CD4-positive, alpha-beta T cell (primary cell): ENCODE data around the gene TMEM132D. TPM values are rescaled to one million over a fixed set of nuclear protein-coding genes. Genes with fewer than 3 reads are reported as not detected.

Experiments
- ATAC-seq: fragments of 200-7000 bp; cut with Tn5 transposase; one replicate; pipeline ENCODE4 v1.10.0; 2022; ENCODE audit warnings: mild to moderate bottlenecking; ENCODE audit not compliant: poor library complexity
- CTCF ChIA-PET: fragments of 350-600 bp; sonication (Branson Sonifier 250); formaldehyde crosslinking; loops from one replicate; lab custom pipeline; 2021; ENCODE audit warnings: antibody characterized with exemption, inconsistent platforms; lab: Charles Lee
- POLR2A ChIA-PET: fragments of 350-600 bp; sonication (Branson Sonifier 250); formaldehyde crosslinking; loops from one replicate; lab custom pipeline; 2021; ENCODE audit warnings: antibody characterized with exemption, inconsistent platforms; lab: Charles Lee
- DNase-seq, 14 experiments: peaks; one replicate each; pipeline ENCODE4 v3.0.0-alpha.2; 2013 to 2020; ENCODE audit warnings: mixed read lengths in 2 of 14
- H3K27ac ChIP-seq, 2 donors: one replicate each; pipeline versions ENCODE4 v1.5.1 to v1.7.0; 2013; ENCODE audit warnings: low read length in 2 of 2, low read depth in 1 of 2, mild to moderate bottlenecking in 1 of 2
- H3K27me3 ChIP-seq, 2 experiments: 1 replicate in 1 of 2; 2 replicates in 1 of 2; pipeline versions ENCODE4 v1.6.1 to v1.7.0; 2013; ENCODE audit warnings: low read length in 2 of 2, control low read depth in 1 of 2, mild to moderate bottlenecking in 1 of 2, moderate library complexity in 1 of 2; ENCODE audit not compliant: insufficient read depth in 2 of 2, control insufficient read depth in 1 of 2
- H3K36me3 ChIP-seq: one replicate; pipeline ENCODE4 v1.6.1; 2013; ENCODE audit warnings: low read length, control low read depth; ENCODE audit not compliant: insufficient read depth
- H3K4me1 ChIP-seq: one replicate; pipeline ENCODE4 v1.6.1; 2013; ENCODE audit warnings: low read length, control low read depth; ENCODE audit not compliant: insufficient read depth
- H3K4me3 ChIP-seq: one replicate; pipeline ENCODE4 v1.5.1; 2013; ENCODE audit warnings: mild to moderate bottlenecking, low read length, moderate library complexity
- H3K9me3 ChIP-seq, 2 experiments: 1 replicate in 1 of 2; 2 replicates in 1 of 2; pipeline versions ENCODE4 v1.6.1 to v1.7.0; 2013; ENCODE audit warnings: low read length in 2 of 2, mild to moderate bottlenecking in 2 of 2, control low read depth in 1 of 2, moderate library complexity in 1 of 2; ENCODE audit not compliant: control insufficient read depth in 1 of 2, insufficient read depth in 1 of 2
- H3K27ac Mint-ChIP-seq: one replicate; pipeline ENCODE4 v1.8.0; 2020; ENCODE audit warnings: mixed read lengths
- H3K27me3 Mint-ChIP-seq: one replicate; pipeline ENCODE4 v1.8.0; 2021; ENCODE audit warnings: mixed read lengths
- H3K36me3 Mint-ChIP-seq: one replicate; pipeline ENCODE4 v1.8.0; 2021; ENCODE audit warnings: low read depth, mixed read lengths
- H3K4me1 Mint-ChIP-seq: one replicate; pipeline ENCODE4 v1.8.0; 2021; ENCODE audit warnings: low read depth, mixed read lengths
- H3K4me3 Mint-ChIP-seq: one replicate; pipeline ENCODE4 v1.8.0; 2020; ENCODE audit warnings: mild to moderate bottlenecking, mixed read lengths
- H3K9me3 Mint-ChIP-seq: one replicate; pipeline ENCODE4 v1.8.0; 2020; ENCODE audit warnings: mixed read lengths
- intact Hi-C, 2 experiments: fragments of 100-400 bp; cut with DNase I in 1 of 2; cut with micrococcal nuclease in 1 of 2; formaldehyde crosslinking; loops; one replicate each; pipeline versions ENCODE4 v1.15.1 to v1.9.0; 2023 to 2025; cut with DNase I, micrococcal nuclease
- polyA plus RNA-seq, 2 donors: library from polyadenylated mRNA; unstranded; fragments of 120-200 nt; gene quantifications; one replicate each; pipeline ENCODE4 v1.2.1, GENCODE V29; 2013
- total RNA-seq, 174 experiments: library from RNA in 2 of 174; stranded (reverse) in 2 of 174; gene quantifications; one replicate each; pipeline ENCODE4 v1.2.3 and lab custom pipeline; 2021 to 2026
- TF ChIP-seq, protein P1 (sequence below): fragments of 200-600 bp; IDR thresholded peaks from one replicate; pipeline ENCODE4 v1.8.0; 2022; ENCODE audit warnings: antibody characterized with exemption, mild to moderate bottlenecking

The TMEM132D gene
- not detected for total RNA-seq
- polyA plus RNA-seq (2013, experiment 1 of 2) = not detected
- polyA plus RNA-seq (2013, experiment 2 of 2) = 0.03 TPM
- 0 to 0.26 (median 0) reads per million in 172 experiments for total RNA-seq (lab: John Stamatoyannopoulos, UW)

DNA sequence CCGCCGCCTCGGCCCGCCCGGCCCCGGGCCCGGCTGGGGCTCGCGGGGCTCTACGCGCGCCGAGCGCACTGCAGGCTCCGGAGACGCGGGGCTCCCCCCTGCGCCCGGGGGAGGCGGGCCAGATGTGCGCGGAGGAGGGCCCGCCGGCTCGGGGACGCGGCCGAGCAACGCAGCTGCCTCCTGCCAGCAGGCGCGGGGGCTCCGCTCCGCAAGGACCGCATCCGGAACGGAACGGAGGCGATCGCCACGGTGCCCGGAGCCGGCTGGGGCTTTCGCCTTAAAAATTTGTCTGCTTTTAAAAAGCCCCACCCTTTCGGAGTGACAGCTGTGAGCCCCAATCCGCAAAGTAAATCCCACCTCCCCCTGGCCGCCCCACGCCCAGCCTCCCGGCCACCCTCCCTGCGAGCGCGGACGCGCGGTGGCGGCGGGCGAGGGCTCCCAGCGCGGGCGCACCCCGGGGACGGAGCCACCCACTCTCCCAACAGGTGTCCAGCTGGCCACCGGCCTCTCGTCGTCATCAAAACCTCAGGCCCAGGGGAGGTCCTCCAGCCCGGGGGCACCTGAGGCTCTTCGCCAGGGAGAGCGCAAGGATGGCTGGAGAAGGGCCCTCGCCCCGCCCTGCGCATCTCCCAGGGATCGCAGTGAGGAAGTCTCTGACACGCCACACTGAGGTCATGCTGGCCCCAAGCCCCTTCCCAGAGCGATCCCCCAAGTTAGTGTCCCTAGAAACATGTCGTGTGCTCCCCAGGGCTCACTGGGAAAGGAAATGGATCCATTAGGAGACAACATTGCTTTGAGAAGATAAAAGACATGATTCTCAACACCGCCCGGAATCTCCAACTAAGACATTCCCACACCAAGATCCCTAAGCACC is at the start of gene TMEM132D:
TSS of gene TMEM132D (minus strand) at position 70 of the 874 bp plus-strand sequence.
- Mint-ChIP-seq H3K36me3 (no peaks in the 10 kb centered on the region), H3K4me3 (no peak within 1 kb of the TSS), H3K4me1 (no peaks in the 10 kb centered on the region), H3K27ac (no peak within 1 kb of the TSS), H3K9me3 (no peaks in the 10 kb centered on the region), H3K27me3 (peaks cover 49% of the 10 kb centered on the region)
- intact Hi-C loops = no loop called here
- peaks cover 9 to 25% of the 10 kb centered on the region in 2 experiments for H3K27me3 ChIP-seq
- CTCF ChIA-PET = no interaction called here
- TF ChIP-seq, protein P1, sequence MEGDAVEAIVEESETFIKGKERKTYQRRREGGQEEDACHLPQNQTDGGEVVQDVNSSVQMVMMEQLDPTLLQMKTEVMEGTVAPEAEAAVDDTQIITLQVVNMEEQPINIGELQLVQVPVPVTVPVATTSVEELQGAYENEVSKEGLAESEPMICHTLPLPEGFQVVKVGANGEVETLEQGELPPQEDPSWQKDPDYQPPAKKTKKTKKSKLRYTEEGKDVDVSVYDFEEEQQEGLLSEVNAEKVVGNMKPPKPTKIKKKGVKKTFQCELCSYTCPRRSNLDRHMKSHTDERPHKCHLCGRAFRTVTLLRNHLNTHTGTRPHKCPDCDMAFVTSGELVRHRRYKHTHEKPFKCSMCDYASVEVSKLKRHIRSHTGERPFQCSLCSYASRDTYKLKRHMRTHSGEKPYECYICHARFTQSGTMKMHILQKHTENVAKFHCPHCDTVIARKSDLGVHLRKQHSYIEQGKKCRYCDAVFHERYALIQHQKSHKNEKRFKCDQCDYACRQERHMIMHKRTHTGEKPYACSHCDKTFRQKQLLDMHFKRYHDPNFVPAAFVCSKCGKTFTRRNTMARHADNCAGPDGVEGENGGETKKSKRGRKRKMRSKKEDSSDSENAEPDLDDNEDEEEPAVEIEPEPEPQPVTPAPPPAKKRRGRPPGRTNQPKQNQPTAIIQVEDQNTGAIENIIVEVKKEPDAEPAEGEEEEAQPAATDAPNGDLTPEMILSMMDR = no peak
- DNase-seq (no peak), ATAC-seq (no peak)
- POLR2A ChIA-PET = no interaction called here
- peaks cover 0 to 19% of the 10 kb centered on the region in 2 experiments for H3K9me3 ChIP-seq
- no peaks in the 10 kb centered on the region for H3K4me1 ChIP-seq
- no peak within 1 kb of the TSS for H3K4me3 ChIP-seq
- H3K36me3 ChIP-seq = no peaks in the 10 kb centered on the region
- H3K27ac ChIP-seq = no peak within 1 kb of the TSS

DNA sequence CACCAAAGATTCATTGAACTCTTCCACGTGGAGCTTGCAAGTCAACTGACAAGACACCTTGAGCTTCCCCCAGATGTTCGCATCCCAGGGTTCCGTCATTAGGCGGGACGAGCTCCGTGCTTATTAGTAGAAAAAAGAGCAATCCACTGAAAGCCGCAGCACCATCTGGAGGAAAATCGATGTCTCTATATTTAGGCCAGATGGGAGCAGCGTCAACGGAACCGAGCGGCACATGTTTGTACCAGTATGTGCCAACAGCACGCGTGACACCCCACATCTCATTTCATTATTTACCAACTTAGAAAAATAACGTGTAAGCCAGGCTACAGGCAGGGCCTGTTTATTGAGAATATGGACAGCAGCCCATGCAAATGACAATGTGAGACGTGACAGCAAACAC is 45.8 kb upstream of the TMEM132D start:
- ATAC-seq (no peak), DNase-seq (no peak)
- H3K36me3 Mint-ChIP-seq = no peaks in the 10 kb centered on the region
- Histone ChIP-seq H3K4me1 (no peaks in the 10 kb centered on the region), H3K4me3 (no peak overlapping the region), H3K36me3 (no peaks in the 10 kb centered on the region), H3K9me3 (peaks cover 0 to 16% of the 10 kb centered on the region in 2 experiments), H3K27me3 (no peaks in the 10 kb centered on the region), H3K27ac (no peak overlapping the region)
- H3K4me1 Mint-ChIP-seq = no peaks in the 10 kb centered on the region
- H3K27me3 Mint-ChIP-seq = no peaks in the 10 kb centered on the region
- ChIA-PET POLR2A (no interaction called here), CTCF (no interaction called here)
- peaks cover 4% of the 10 kb centered on the region for H3K9me3 Mint-ChIP-seq
- TF ChIP-seq, protein P1 = no peak
- no peak overlapping the region for H3K4me3 Mint-ChIP-seq
- intact Hi-C loops = no loop called here
- no peak overlapping the region for H3K27ac Mint-ChIP-seq

DNA sequence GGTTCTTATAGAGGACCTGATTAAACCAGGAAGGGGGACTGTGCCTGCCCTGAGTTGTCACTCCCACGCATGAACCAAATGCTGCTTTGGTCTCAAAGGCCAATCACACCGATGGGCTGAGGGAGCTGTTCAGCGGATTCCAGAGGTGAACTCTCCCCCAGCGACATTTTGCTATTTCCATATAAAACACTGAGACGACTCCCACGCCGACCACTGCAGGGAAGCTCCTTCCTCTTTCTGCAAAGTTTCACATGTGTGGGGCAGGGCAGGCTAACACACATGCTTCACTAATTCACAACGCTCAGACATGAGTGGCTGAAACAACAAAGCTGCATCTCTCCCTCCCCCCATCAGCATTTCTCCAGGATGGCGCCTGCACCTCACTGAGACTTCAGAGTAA is 37.8 kb upstream of the TMEM132D start:
- H3K4me3 Mint-ChIP-seq = no peak overlapping the region
- no peaks in the 10 kb centered on the region for H3K9me3 Mint-ChIP-seq
- H3K4me1 Mint-ChIP-seq = no peaks in the 10 kb centered on the region
- Histone ChIP-seq H3K36me3 (no peaks in the 10 kb centered on the region), H3K9me3 (peaks cover 0 to 16% of the 10 kb centered on the region in 2 experiments), H3K27ac (no peak overlapping the region), H3K4me3 (no peak overlapping the region), H3K27me3 (no peaks in the 10 kb centered on the region), H3K4me1 (no peaks in the 10 kb centered on the region)
- no peaks in the 10 kb centered on the region for H3K27me3 Mint-ChIP-seq
- ChIA-PET POLR2A (no interaction called here), CTCF (no interaction called here)
- H3K27ac Mint-ChIP-seq = no peak overlapping the region
- TF ChIP-seq, protein P1 = no peak
- H3K36me3 Mint-ChIP-seq = no peaks in the 10 kb centered on the region
- DNase-seq (no peak), ATAC-seq (no peak)
- intact Hi-C loops = no loop called here
